Stomach (tissue), 9 donors: Measurements from ENCODE around the gene IGFN1. TPM values are rescaled to one million over a fixed set of nuclear protein-coding genes. Genes with fewer than 3 reads are reported as not detected.

Source experiments
- DNase-seq, 2 donors: peaks; one replicate each; pipeline versions ENCODE4 v3.0.0 to v3.0.0-alpha.2; 2013 to 2019
- H3K27ac ChIP-seq, 5 donors: fragments of 200-600 bp in 4 of 5; sonication (generic) in 4 of 5; one replicate each; pipeline ENCODE4 v1.5.1; 2013 to 2019; ENCODE audit warnings: mild to moderate bottlenecking in 1 of 5, moderate library complexity in 1 of 5
- H3K27me3 ChIP-seq, 3 donors: fragments of 200-600 bp; sonication (generic); one replicate each; pipeline ENCODE4 v1.5.1; 2017 to 2019; ENCODE audit warnings: mixed run types in 1 of 3
- H3K36me3 ChIP-seq, 4 donors: fragments of 200-600 bp; sonication (generic); 1 replicate in 3 of 4; 2 replicates in 1 of 4; pipeline ENCODE4 v1.5.1; 2016 to 2019
- H3K4me1 ChIP-seq, 4 donors: fragments of 200-600 bp; sonication (generic); one replicate each; pipeline ENCODE4 v1.5.1; 2016 to 2019
- H3K4me3 ChIP-seq, 4 donors: fragments of 200-600 bp; sonication (generic) in 3 of 4; one replicate each; pipeline ENCODE4 v1.5.1; 2016 to 2019; ENCODE audit warnings: mild to moderate bottlenecking in 1 of 4
- H3K9me3 ChIP-seq, 4 donors: fragments of 200-600 bp; sonication (generic); one replicate each; pipeline ENCODE4 v1.5.1; 2016 to 2019
- EP300 ChIP-seq: sonication (generic); formaldehyde crosslinking; IDR thresholded peaks from one replicate; pipeline ENCODE4 v1.6.1; 2017; ENCODE audit warnings: antibody characterized with exemption
- POLR2A ChIP-seq, 4 donors: fragments of 450-650 bp; IDR thresholded peaks; one replicate each; pipeline ENCODE4 v1.6.1; 2016; ENCODE audit warnings: antibody characterized with exemption in 4 of 4, control low read depth in 2 of 4, mild to moderate bottlenecking in 1 of 4, moderate library complexity in 1 of 4
- POLR2AphosphoS5 ChIP-seq, 3 donors: sonication (generic); formaldehyde crosslinking; IDR thresholded peaks; one replicate each; pipeline ENCODE4 v1.6.1; 2016; ENCODE audit warnings: antibody characterized with exemption in 3 of 3
- WGBS, 5 donors: extraction: QIAGEN DNeasy Blood & Tissue Kit in 3 of 5; methylation state at CpG; one replicate each; pipeline versions ENCODE4 v1.1.5 to v1.1.7; 2013 to 2018; 5-methylcytosine and 5-hydroxymethylcytosine counted together
- intact Hi-C: fragments of 100-400 bp; cut with DNase I; formaldehyde crosslinking; loops from one replicate; pipeline ENCODE4 v1.15.1; 2023; ENCODE audit warnings: low total_unique reads
- polyA plus RNA-seq, 3 donors: library from polyadenylated mRNA; stranded (reverse); fragments of 200-250 nt; gene quantifications; one replicate each; pipeline ENCODE4 v1.2.3, GENCODE V29; 2013
- total RNA-seq, 5 donors: library from RNA; depleted of rRNA; stranded (reverse); fragments of >200 nt; gene quantifications; one replicate each; pipeline versions ENCODE4 v1.1.0 to v1.2.3, GENCODE V29; 2014 to 2016
- TF ChIP-seq, protein P1 (sequence below), 7 experiments: fragments of 450-650 bp in 4 of 7; fragments of 200-600 bp in 3 of 7; sonication (generic) in 3 of 7; IDR thresholded peaks; one replicate each; pipeline ENCODE4 v1.5.1; 2016 to 2019; ENCODE audit warnings: antibody characterized with exemption in 7 of 7, control low read depth in 2 of 7, mild to moderate bottlenecking in 1 of 7
- donor health status: healthy with polysubstance abuse.
- donor health status: Bipolar disorder and iron deficiency.
- donor health status: healthy.

The IGFN1 gene
- total and polyA plus RNA-seq, 8 donors, result under 0.01 to 0.55 (median 0.05) TPM; not detected in 3

DNA sequence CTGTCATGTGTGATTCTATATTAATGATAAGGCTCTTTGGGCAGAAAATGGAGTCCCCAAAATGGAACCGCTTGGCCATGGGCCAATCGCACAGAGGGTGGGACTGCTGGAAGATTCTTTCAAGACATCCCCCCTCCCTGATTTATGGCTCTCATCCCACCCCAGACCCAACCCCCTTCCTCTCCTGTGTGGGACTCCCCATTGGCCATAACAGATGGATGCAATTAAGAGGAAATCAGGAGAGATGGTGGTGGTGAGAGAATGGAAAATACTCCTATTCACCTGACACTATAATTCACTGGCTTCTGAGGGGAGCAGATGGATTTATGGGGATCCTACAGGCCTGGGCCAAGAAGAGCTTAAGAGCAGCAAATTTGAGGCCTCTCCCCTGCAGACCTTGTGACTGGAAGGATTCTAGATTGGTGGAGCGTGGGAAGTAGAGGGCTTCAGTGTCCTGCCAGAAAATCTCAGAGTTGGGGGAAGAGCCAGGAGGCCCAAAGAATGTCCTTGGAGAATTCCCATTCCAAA is 1.7 kb downstream of the IGFN1 start:
- peak in 1 of 2 donors; percentile 64 for DNase-seq
- Histone ChIP-seq H3K9me3 (no peaks in the 10 kb centered on the region), H3K27ac (no peak overlapping the region), H3K4me3 (no peak overlapping the region), H3K27me3 (peaks cover 0 to 12% (median 0%) of the 10 kb centered on the region in 3 donors), H3K4me1 (no peaks in the 10 kb centered on the region), H3K36me3 (no peaks in the 10 kb centered on the region)
- intact Hi-C loops, result no loop called here
- TF ChIP-seq POLR2AphosphoS5 (IDR thresholded peaks at IDR 0.05) (no peak), POLR2A (IDR thresholded peaks at IDR 0.05) (no peak), EP300 (no peak)
- TF ChIP-seq, protein P1, sequence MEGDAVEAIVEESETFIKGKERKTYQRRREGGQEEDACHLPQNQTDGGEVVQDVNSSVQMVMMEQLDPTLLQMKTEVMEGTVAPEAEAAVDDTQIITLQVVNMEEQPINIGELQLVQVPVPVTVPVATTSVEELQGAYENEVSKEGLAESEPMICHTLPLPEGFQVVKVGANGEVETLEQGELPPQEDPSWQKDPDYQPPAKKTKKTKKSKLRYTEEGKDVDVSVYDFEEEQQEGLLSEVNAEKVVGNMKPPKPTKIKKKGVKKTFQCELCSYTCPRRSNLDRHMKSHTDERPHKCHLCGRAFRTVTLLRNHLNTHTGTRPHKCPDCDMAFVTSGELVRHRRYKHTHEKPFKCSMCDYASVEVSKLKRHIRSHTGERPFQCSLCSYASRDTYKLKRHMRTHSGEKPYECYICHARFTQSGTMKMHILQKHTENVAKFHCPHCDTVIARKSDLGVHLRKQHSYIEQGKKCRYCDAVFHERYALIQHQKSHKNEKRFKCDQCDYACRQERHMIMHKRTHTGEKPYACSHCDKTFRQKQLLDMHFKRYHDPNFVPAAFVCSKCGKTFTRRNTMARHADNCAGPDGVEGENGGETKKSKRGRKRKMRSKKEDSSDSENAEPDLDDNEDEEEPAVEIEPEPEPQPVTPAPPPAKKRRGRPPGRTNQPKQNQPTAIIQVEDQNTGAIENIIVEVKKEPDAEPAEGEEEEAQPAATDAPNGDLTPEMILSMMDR (IDR thresholded peaks at IDR 0.05), result no peak
- WGBS, 5 donors, result 82 to 95% (median 91%) methylated on average over 3 of the region's 3 CpGs

GRCh38 chr1:201194046-201194445 is 3.4 kb downstream of the IGFN1 start:
- H3K27ac ChIP-seq, result no peak overlapping the region
- 71 to 92% (median 87%) methylated on average over 5 to 6 of the region's 6 CpGs for WGBS, 5 donors

DNA sequence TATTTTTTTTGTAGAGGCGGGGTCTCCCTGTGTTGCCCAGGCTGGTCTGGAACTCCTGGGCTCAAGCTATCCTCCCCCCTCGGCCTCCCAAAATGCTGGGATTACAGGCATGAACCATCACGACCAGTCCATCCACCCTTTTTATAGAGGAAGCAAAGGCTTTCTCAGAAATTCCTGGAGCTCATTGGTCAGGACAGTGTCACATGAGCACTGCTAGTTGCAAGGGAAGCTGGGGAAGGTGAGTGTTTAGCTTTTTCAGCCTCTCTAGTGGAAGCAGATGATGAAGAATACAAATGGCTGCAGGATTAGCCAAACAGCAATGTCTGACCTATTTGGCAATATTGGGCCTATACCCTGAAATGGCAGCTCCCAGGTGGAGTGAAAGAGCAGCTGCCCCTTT is 8.0 kb downstream of the IGFN1 start:
- DNase-seq, result no peak
- intact Hi-C loops, result no loop called here
- WGBS, 5 donors, result 83 to 95% (median 93%) methylated on average over 3 of the region's 3 CpGs

More at GRCh38 chr1:201194046-201194445, 3.4 kb downstream of the IGFN1 start:
- TF ChIP-seq POLR2AphosphoS5 (IDR thresholded peaks at IDR 0.05), result no peak
- TF ChIP-seq, protein P1 (IDR thresholded peaks at IDR 0.05), result no peak
- no peak for TF ChIP-seq EP300
- no peak for TF ChIP-seq POLR2A (IDR thresholded peaks at IDR 0.05)
- no peak for DNase-seq
- Histone ChIP-seq H3K27me3 (peaks cover 0 to 12% (median 0%) of the 10 kb centered on the region in 3 donors), H3K4me3 (no peak overlapping the region), H3K9me3 (no peaks in the 10 kb centered on the region), H3K4me1 (no peaks in the 10 kb centered on the region), H3K36me3 (no peaks in the 10 kb centered on the region)
- intact Hi-C loops, result no loop called here

DNA sequence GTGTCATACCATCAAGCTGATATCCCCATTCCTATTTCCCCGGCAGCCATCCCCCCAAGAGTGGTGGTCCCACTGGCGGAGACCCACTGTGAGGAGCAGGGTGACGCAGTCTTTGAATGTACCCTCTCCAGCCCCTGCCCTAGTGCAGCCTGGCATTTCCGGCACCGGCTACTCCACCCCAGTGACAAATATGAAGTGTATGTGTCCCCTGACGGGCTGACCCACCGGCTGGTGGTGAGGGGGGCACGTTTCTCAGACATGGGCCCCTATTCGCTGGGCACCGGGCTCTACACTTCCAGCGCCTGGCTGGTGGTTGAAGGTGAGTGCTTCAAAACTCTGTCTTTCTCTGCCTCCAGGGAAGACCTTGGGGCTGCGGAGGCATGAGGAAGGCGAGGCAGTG is 14.4 kb downstream of the IGFN1 start:
- intact Hi-C loops, result loop anchor here (10.0 kb wide), 1 partner anchor 220 kb away; no protein-coding TSS in a partner anchor
- no peaks in the 10 kb centered on the region for H3K36me3 ChIP-seq
- no peaks in the 10 kb centered on the region for H3K9me3 ChIP-seq
- DNase-seq, result no peak
- no peaks in the 10 kb centered on the region for H3K4me1 ChIP-seq
- no peak overlapping the region for H3K27ac ChIP-seq
- TF ChIP-seq EP300 (no peak), POLR2A (IDR thresholded peaks at IDR 0.05) (no peak), POLR2AphosphoS5 (IDR thresholded peaks at IDR 0.05) (no peak)
- TF ChIP-seq, protein P1 (IDR thresholded peaks at IDR 0.05), result no peak
- 79 to 97% (median 88%) methylated on average over 6 to 13 of the region's 13 CpGs for whole genome bisulfite sequencing, 5 donors
- H3K4me3 ChIP-seq, result no peak overlapping the region
- no peaks in the 10 kb centered on the region for H3K27me3 ChIP-seq

More for the DNA sequence above, 8.0 kb downstream of the IGFN1 start:
- Histone ChIP-seq H3K27me3 (no peaks in the 10 kb centered on the region), H3K27ac (no peak overlapping the region), H3K9me3 (no peaks in the 10 kb centered on the region), H3K36me3 (no peaks in the 10 kb centered on the region), H3K4me1 (no peaks in the 10 kb centered on the region), H3K4me3 (no peak overlapping the region)
- TF ChIP-seq POLR2AphosphoS5 (IDR thresholded peaks at IDR 0.05) (no peak), EP300 (no peak), POLR2A (IDR thresholded peaks at IDR 0.05) (no peak)
- TF ChIP-seq, protein P1 (IDR thresholded peaks at IDR 0.05), result no peak
